HG03432 (cell line): Measurements from ENCODE around the gene TTC24.
"Not testable (repeated sequence)": the region's sequence is repeated elsewhere in the genome, so short reads cannot be mapped to it uniquely, and the experiment has no call there.

Experiments used
- ATAC-seq: cut with Tn5 transposase; IDR thresholded peaks from one replicate; pipeline ENCODE4 v1.9.1; 2021; ENCODE audit warnings: mild to moderate bottlenecking, moderate library complexity; ENCODE audit not compliant: unreplicated experiment

TTC24 gene

GRCh38 chr1:156586323-156586722 is 6.8 kb downstream of the TTC24 start:
- no peak for ATAC-seq

DNA sequence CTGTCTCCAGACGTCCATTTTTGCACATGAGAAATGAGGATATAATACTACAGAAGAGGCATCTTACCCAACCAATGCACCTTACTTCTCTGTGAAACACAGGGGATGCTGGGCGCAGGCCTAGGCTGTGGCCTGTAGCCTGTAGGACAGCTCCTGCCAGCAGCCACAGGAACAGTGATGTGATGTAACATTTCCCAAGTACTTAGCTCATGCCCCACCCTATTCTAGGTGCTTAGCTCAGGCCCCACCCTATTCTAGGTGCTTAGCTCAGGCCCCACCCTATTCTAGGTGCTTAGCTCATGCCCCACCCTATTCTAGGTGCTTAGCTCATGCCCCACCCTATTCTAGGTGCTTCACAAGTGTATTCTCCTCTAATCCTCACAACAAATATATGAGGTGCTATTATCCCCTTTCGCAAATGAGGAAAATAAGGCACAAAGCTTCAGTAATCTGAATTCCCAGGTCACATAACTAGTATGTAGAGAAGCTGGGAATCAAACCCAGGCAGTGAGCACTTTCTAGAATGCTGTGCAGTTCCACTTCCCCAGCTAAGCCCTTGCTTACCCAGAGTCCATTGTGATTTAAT is 7.5 kb downstream of the TTC24 start:
- ATAC-seq, result no peak

GRCh38 chr1:156587927-156588326 is 8.4 kb downstream of the TTC24 start:
- not testable (repeated sequence) for ATAC-seq

- no peak for ATAC-seq
Measured at GRCh38 chr1:156589546-156589945, 10.0 kb downstream of the TTC24 start.

DNA sequence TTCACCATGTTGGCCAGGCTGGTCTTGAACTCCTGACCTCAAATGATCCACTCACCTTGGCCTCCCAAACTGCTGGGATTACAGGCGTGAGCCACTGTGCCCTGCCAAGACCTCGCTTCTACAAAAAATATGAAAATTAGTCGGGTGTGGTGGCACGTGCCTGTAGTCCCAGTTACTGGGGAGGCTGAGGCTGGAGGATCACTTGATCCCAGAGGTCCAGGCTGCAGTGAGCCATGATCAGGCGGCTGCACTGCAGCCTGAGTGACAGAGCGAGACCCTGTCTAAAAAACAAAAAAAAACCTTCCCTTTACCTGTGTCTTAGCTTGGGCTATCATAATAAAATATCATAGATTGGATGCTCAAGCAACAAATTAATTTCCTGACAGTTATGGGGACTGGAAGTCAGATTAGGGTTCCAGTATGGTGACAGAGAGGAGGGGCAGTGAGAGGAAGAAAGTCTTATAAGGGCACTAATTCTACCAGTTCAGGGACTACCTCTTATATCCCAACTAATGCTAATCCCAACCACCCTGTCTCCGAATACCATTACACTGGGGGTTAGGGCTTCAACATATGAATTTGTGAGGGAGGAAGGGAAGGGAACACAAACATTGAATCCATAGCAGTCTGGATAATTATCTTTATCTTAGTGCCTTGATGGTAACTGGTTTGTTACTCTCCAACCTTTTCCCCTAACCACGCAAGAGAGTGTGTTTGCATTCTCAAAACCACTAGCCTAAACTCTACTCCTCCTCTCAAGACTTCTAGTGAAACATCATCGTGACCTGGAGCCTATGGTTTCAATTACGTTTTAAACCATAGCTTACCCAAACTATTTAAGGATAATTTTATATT is 11.0 kb downstream of the TTC24 start:
- no peak for ATAC-seq

GRCh38 chr1:156591181-156591431 is 11.6 kb downstream of the TTC24 start:
- no peak for ATAC-seq

DNA sequence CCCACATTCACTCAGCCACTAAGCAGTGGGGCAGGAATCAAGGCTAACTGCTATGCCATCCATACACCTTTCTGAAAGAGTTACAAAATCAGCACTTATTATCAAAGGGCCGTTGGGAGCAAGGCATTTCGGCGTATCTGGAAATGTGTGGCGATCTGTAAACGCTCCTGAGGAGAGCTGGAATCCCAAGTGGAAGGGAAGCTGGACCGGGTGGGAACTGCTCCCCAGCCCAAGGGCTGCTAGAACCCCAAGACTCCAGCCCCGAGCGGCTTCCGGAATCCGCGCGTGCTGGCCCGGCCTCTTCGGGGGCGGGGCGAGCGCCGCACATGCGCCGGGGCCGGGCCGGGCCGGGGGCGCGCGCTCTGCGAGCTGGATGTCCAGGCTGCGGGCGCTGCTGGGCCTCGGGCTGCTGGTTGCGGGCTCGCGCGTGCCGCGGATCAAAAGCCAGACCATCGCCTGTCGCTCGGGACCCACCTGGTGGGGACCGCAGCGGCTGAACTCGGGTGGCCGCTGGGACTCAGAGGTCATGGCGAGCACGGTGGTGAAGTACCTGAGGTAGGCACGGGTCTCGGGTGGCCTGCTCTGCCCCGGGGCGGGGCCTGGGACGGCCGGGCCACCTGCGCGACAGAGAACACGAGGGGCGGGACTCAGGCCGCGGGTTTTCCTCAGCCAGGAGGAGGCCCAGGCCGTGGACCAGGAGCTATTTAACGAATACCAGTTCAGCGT is 12.1 kb downstream of the TTC24 start, which contains the start of gene NAXE:
NAXE (plus strand) TSS at position 345 of the 726 bp plus-strand sequence; CDS start at position 374, 29 bp downstream.
- peak; percentile 88 for ATAC-seq

DNA sequence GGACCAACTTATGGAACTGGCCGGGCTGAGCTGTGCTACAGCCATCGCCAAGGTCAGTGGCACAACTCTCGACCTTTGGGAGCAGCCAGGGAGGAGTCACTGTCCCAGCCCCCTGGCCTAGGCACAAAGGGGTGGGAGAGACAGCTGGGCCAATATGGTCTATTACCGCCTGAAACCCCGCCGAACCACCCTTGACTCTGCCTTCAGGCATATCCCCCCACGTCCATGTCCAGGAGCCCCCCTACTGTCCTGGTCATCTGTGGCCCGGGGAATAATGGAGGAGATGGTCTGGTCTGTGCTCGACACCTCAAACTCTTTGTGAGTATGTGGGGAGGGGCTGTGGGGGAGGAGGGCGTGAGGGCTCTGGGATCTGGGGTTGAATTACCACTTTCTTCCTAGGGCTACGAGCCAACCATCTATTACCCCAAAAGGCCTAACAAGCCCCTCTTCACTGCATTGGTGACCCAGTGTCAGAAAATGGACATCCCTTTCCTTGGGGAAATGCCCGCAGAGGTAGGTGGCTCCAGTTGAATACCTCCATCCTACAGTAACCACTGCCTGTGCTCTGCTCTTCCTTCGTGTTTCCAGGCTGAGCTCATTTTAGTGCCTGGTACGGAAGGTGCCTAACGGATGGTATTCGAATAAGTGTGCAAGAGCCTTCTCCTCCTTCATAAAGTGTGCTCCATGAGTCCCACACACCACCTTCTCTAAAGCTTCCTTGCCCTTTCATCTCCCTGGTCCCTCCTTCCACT is 12.8 kb downstream of the TTC24 start:
- ATAC-seq, result no peak

- no peak for ATAC-seq
Measured at GRCh38 chr1:156592910-156593660, 13.6 kb downstream of the TTC24 start.

DNA sequence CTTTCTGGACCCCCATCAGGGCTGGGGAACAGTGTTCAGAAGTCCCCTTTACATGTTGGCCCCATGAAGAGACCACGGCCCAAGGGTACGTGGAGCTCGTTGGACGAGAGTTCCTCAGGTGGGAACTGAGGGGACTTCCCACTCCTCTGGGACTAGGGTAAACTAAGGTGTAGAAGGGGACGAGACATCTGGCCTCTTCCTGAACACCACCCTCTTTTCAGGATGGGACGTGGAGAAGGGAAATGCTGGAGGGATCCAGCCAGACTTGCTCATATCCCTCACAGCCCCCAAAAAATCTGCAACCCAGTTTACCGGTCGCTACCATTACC is 14.1 kb downstream of the TTC24 start:
- no peak for ATAC-seq

GRCh38 chr1:156594190-156594589 is 14.7 kb downstream of the TTC24 start:
- no peak for ATAC-seq

GRCh38 chr1:156595016-156595415 is 15.5 kb downstream of the TTC24 start:
- ATAC-seq, result no peak

DNA sequence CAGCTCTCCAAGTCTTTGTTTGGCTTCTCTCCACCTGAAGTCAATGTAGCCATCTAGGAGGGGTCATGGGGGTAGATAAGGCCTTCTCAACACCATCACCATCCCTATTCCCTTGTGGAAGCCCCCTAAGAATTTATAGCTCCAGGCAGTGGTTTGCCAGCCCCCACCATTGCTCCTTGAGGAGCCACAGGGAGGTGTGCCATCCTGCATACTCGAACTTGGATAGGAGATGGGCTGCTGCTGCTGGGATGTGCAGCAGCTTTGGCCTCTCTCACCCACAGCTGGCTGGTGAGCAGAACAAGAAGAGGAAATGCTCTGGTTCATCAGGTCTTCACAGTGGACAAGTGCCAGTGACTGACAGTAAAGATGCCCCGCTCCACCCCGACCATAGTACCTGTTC is 16.9 kb downstream of the TTC24 start:
- no peak for ATAC-seq

DNA sequence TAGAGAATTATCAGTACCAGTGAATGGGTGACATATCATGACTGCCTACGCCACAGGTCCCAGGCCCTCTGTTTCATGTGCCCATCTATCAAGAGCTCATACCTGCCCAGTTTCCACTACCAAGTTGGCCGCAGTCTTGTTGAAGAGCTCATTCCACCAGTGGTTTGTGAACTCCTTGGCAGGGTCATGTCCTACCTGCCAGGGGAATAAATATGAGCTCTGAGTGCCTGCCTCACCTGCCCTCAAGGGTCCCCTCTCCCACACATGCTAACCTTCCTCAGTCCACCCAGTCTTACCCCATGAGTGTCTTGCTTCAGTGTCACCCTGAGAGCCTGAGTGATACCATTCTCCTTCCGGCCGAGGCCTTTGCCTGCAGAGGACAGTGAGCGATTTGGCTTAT is 18.6 kb downstream of the TTC24 start:
- no peak for ATAC-seq

DNA sequence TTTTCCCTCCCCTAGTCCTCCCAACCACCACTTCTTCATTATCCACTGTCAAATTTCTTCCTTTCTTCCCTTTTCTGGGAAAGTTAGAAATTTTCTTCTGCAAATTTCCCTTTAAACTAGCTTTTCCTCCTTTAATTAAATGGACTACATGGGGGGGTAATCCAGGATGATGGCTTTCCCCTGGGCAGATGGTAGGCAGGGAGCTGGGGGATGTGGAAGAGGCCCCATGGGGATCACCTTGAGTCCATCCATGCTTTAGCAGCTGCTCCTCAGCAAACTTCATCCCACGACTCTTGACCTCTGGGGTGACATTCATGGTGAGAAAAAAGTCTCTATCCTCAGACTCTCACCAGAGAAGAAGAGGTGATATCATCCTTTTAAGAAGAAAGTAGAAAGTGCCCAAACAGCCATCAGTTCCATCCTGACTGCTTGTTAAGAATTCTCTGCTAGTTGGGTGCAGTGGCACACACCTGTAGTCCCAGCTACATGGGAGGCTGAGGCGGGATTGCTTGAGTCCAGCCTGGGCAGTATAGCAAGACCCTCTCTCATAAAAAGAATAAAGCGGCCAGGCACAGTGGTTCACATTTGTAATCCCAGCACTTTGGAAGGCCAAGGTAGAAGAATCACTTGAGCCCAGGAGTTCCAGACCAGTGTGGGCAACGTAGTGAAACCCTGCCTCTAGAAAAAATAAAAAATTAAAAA is 19.4 kb downstream of the TTC24 start:
- no peak for ATAC-seq

- no peak for ATAC-seq
Measured at GRCh38 chr1:156599811-156600210, 20.3 kb downstream of the TTC24 start.

GRCh38 chr1:156600733-156601121 is 21.2 kb downstream of the TTC24 start:
- peak; percentile 5 for ATAC-seq

- ATAC-seq, result peak; percentile 68
Measured at GRCh38 chr1:156601122-156601830, 21.8 kb downstream of the TTC24 start, which contains the start of gene GPATCH4. GPATCH4 (minus strand) TSS chr1:156601479.

- ATAC-seq, result no peak
Measured at GRCh38 chr1:156601892-156602291, 22.4 kb downstream of the TTC24 start.
